Omental fat pad (tissue), 4 donors: Measurements from ENCODE around the gene CCM2L. TPM values are rescaled to one million over a fixed set of nuclear protein-coding genes. Genes with fewer than 3 reads are reported as not detected.

Experiments used
- ATAC-seq: fragments of 150-250 bp; one replicate; pipeline ENCODE4 v1.9.1; 2016; ENCODE audit warnings: mild to moderate bottlenecking, moderate library complexity; ENCODE audit not compliant: low FRiP score
- DNase-seq: peaks from one replicate; pipeline ENCODE4 v3.0.0-alpha.2; 2019; ENCODE audit warnings: low spot score
- CTCF ChIP-seq, 3 donors: fragments of 450-650 bp; IDR thresholded peaks; one replicate each; pipeline ENCODE4 v1.5.1; 2016 to 2017; ENCODE audit warnings: antibody characterized with exemption in 3 of 3, mild to moderate bottlenecking in 3 of 3, moderate library complexity in 2 of 3
- total RNA-seq, 4 donors: library from RNA; depleted of rRNA; stranded (reverse); fragments of >200 nt; gene quantifications; one replicate each; pipeline ENCODE4 v1.1.0, GENCODE V29; 2016

Gene CCM2L
- total RNA-seq, 4 donors from 2014 or later, result 2.4 to 41.6 (median 6.7) TPM

GRCh38 chr20:32006841-32007786 lies 3.1 kb upstream of the CCM2L start:
- ATAC-seq, result no peak
- TF ChIP-seq CTCF (IDR thresholded peaks at IDR 0.05), result no peak
- DNase-seq, result no peak

- no peak for DNase-seq
- TF ChIP-seq CTCF (IDR thresholded peaks at IDR 0.05), result no peak
- peak; percentile 54 for ATAC-seq
These were observed 2.2 kb upstream of the CCM2L start for GRCh38 chr20:32007787-32008616.

GRCh38 chr20:32009564-32009963 lies 674 bp upstream of the CCM2L start:
- no peak for TF ChIP-seq CTCF (IDR thresholded peaks at IDR 0.05)
- ATAC-seq (no peak), DNase-seq (no peak)

- ATAC-seq (no peak), DNase-seq (no peak)
- TF ChIP-seq CTCF (IDR thresholded peaks at IDR 0.05), result no peak
These were observed 428 bp downstream of the CCM2L start for GRCh38 chr20:32010666-32011065.

GRCh38 chr20:32012159-32012688 lies 2.0 kb downstream of the CCM2L start:
- ATAC-seq (no peak), DNase-seq (no peak)
- TF ChIP-seq CTCF (IDR thresholded peaks at IDR 0.05), result no peak

- TF ChIP-seq CTCF (IDR thresholded peaks at IDR 0.05), result no peak
- no peak for ATAC-seq
- no peak for DNase-seq
These were observed 3.1 kb downstream of the CCM2L start for GRCh38 chr20:32013326-32013725.
